VCaP (cell line): ENCODE data around the gene CDK8.
"Not testable (repeated sequence)": the region's sequence is repeated elsewhere in the genome, so short reads cannot be mapped to it uniquely, and the experiment has no call there.

Source experiments
- H3K27ac ChIP-seq: fragments of 450-650 bp; 2 replicates; pipeline ENCODE4 v1.5.1; 2017
- TF ChIP-seq, protein P1 (sequence below): fragments of 450-650 bp; conservative IDR thresholded peaks from 2 replicates; pipeline ENCODE4 v1.5.1; 2017; ENCODE audit warnings: mild to moderate bottlenecking, moderate library complexity

The CDK8 gene

DNA sequence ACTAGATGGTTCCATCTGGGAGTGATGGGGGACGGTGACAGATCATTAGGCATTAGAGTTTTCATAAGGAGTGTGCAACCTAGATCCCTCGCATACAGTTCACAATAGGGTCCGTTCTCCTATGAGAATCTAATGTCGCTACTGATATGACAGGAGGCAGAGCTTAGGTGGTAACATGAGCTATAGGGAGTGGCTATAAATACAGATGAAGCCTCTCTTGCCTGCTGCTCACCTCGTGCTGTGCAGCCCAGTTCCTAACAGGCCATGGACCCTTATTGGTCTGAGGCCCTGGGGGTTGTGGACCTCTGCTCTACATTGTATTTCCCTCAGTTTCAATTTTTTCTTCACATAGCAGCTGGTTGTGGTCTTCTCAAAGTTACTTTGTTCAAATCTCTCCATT, 56.5 kb downstream of the CDK8 start:
- TF ChIP-seq, protein P1, sequence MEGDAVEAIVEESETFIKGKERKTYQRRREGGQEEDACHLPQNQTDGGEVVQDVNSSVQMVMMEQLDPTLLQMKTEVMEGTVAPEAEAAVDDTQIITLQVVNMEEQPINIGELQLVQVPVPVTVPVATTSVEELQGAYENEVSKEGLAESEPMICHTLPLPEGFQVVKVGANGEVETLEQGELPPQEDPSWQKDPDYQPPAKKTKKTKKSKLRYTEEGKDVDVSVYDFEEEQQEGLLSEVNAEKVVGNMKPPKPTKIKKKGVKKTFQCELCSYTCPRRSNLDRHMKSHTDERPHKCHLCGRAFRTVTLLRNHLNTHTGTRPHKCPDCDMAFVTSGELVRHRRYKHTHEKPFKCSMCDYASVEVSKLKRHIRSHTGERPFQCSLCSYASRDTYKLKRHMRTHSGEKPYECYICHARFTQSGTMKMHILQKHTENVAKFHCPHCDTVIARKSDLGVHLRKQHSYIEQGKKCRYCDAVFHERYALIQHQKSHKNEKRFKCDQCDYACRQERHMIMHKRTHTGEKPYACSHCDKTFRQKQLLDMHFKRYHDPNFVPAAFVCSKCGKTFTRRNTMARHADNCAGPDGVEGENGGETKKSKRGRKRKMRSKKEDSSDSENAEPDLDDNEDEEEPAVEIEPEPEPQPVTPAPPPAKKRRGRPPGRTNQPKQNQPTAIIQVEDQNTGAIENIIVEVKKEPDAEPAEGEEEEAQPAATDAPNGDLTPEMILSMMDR: no peak
- H3K27ac ChIP-seq: no peak overlapping the region

DNA sequence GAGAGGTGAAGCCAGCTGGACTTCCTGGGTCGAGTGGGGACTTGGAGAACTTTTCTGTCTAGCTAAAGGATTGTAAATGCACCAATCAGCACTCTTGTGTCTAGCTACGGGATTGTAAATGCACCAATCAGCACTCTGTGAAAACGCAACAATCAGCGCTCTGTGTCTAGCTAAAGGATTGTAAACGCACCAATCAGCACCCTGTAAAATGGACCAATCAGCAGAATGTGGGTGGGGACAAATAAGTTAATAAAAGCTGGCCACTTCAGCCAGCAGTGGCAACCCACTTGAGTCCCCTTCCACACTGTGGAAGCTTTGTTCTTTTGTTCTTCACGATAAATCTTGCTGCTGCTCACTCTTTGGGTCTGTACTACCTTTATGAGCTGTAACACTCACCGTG, 58.1 kb downstream of the CDK8 start:
- not testable (repeated sequence) for H3K27ac ChIP-seq

DNA sequence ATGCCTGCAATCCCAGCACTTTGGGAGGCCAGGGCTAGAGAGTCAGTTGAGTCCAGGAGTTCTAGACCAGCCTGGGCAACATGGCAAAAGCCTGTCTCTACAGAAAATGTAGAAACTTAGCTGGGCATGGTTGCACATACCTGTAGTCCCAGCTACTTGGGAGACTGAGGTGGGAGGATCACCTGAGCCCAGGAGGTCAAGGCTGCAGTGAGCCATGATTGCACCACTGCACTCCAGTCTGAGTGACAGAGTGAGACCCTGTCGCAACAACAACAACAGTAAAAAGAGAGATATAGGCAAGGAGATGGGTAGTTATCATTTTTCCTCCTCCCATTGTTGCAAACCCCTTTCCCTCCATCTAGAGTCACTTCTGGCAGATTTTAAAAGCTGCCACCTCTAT, 62.2 kb downstream of the CDK8 start:
- H3K27ac ChIP-seq: not testable (repeated sequence)

DNA sequence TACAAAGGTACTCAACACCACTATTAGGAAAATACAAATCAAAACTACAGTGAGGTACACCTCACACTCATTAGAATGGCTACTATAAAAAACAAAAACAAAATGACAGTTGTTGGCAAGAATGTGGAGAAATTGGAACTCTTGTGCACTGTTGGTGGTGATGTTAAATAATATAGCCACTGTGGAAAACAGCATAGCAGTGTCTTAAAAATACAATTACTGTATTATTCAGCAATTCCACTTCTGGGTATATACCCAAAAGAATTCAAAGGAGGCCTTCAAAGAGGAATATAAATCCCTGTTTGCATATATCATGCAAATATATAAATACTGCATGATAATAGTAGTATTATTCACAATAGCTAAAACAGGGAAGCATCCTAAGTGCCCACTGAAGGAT, 66.8 kb downstream of the CDK8 start:
- no peak overlapping the region for H3K27ac ChIP-seq
- TF ChIP-seq, protein P1: no peak

DNA sequence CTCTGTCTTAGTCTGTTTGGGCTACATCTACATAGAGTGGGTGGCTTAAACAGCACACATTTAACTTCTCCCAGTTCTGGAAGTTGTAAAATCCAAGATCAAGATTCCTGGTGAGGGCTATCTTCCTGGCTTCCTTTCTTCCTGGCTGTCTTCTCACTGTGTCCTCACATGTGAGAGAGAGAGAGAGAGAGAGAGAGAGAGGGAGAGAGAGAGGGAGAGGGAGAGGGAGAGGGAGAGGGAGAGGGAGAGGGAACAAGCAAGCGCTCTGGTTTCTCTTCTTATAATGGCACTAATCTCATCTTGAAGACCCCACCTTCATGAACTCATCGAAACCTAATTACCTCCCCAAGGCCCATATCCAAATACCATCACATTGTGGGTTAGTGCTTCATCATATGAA, 69.2 kb downstream of the CDK8 start:
- no peak overlapping the region for H3K27ac ChIP-seq
- TF ChIP-seq, protein P1: no peak

DNA sequence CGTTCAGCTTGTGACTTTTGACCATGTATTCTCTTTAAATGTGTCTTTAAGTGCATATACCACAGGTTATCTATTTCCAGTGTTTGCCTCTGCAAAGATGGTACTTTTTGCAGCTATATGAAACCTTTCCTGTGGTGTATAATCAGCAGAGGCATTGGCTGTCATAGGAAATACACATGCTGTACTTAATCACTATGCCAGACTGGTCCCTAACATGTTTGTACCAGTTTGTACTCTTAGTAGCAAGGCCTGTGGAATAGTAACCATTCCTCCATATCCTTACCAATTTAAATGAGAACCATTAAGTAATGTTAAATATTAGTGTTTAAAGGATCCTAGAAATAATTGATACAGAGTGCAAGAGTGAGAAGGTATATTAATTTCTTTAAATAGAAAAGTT, 69.8 kb downstream of the CDK8 start:
- no peak overlapping the region for H3K27ac ChIP-seq
- TF ChIP-seq, protein P1: no peak

DNA sequence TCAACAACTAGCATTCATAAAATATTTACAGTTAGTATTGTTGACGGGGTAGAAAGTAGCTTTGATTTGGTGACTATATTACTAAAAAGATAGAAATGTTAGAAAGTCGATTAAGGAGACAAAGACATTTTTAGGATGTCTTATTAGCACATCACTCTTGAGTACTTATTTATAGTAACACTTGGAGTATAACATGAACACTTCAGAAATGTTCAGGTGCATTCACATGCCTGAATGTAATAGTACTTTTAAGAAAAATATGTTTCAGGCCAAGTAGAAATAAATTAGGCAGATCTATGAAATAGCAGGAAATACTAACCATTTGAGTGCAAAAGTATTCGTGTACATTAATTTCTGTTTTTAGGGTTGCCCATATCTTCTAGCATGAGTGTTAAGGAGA, 70.4 kb downstream of the CDK8 start:
- TF ChIP-seq, protein P1: no peak
- peak overlapping the region; percentile 53 for H3K27ac ChIP-seq

DNA sequence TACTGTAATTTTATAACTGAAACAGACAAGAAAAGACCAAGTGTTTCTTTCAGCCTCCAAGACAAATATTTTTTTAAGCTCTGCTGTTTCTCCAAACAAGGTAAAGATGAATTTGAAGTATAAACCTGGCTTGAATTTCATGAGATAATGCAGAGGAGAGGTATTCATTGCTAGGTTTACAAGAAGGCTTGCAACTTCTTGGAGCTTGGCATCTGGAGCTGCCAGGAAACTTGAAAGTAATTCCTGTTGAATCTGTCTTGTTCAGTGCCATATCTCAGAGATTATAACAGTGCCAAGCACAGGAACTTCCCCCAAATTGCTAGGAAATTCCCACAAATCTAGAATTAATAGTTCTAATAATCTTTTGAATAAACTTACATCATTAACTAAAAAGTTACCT, 70.9 kb downstream of the CDK8 start:
- peak overlapping the region; percentile 53 for H3K27ac ChIP-seq
- TF ChIP-seq, protein P1: no peak

DNA sequence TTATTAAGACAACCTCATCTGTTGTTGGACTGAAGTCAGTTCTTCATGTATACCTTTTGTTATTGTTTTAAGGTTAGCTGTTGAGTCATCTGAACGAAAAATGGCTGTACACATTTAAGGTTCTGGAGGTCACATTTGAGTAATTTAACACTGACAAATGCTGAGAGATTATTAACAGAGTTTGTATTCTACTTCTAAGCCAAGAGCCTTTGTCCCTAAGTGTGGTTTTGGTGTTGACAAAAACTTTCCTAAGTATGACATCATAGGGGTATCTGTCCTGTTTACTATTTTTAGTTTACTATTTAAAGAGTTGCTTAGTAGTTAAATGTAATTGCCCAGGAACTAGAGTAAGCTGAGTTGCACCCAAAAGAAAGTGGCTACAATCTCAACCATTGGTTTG, 71.9 kb downstream of the CDK8 start:
- TF ChIP-seq, protein P1: no peak
- H3K27ac ChIP-seq: peak overlapping the region; percentile 53
